Aorta (tissue), 5 donors: ENCODE measurements around the gene KCNQ1. TPM values are rescaled to one million over a fixed set of nuclear protein-coding genes. Genes with fewer than 3 reads are reported as not detected.
A peak's percentile ranks its signal among the peaks of the same experiment; 100 is the strongest.

Experiments
- ATAC-seq: fragments of 200-7000 bp; cut with Tn5 transposase; one replicate; pipeline ENCODE4 v1.9.1; 2022; ENCODE audit warnings: moderate library complexity; ENCODE audit not compliant: low FRiP score
- DNase-seq, 2 donors: peaks; one replicate each; pipeline ENCODE4 v3.0.0-alpha.2; 2020
- H3K27ac ChIP-seq, 2 donors: one replicate each; pipeline ENCODE4 v1.5.1; 2013; ENCODE audit warnings: low read length in 2 of 2, mild to moderate bottlenecking in 2 of 2, moderate library complexity in 2 of 2, control low read depth in 1 of 2, inconsistent platforms in 1 of 2, low read depth in 1 of 2
- H3K27me3 ChIP-seq, 2 donors: one replicate each; pipeline ENCODE4 v1.6.1; 2013; ENCODE audit warnings: control low read depth in 1 of 2, low read length in 1 of 2, mild to moderate bottlenecking in 1 of 2, moderate library complexity in 1 of 2; ENCODE audit not compliant: insufficient read depth in 2 of 2, control insufficient read depth in 1 of 2
- H3K36me3 ChIP-seq, 2 donors: one replicate each; pipeline ENCODE4 v1.6.1; 2013; ENCODE audit warnings: control low read depth in 1 of 2, low read length in 1 of 2, mild to moderate bottlenecking in 1 of 2; ENCODE audit not compliant: insufficient read depth in 2 of 2, control insufficient read depth in 1 of 2
- H3K4me1 ChIP-seq, 2 donors: one replicate each; pipeline ENCODE4 v1.6.1; 2013; ENCODE audit warnings: low read length in 2 of 2, control low read depth in 1 of 2, mild to moderate bottlenecking in 1 of 2, moderate library complexity in 1 of 2; ENCODE audit not compliant: insufficient read depth in 2 of 2, control insufficient read depth in 1 of 2
- H3K4me3 ChIP-seq, 2 donors: one replicate each; pipeline ENCODE4 v1.5.1; 2013; ENCODE audit warnings: low read length in 2 of 2, control low read depth in 1 of 2, mild to moderate bottlenecking in 1 of 2
- H3K9me3 ChIP-seq: one replicate; pipeline ENCODE4 v1.6.1; 2013; ENCODE audit warnings: mild to moderate bottlenecking, low read length; ENCODE audit not compliant: control insufficient read depth
- WGBS, 2 donors: extraction: QIAGEN DNeasy Blood & Tissue Kit; methylation state at CpG; one replicate each; pipeline ENCODE4 v1.1.7; 2013; 5-methylcytosine and 5-hydroxymethylcytosine counted together
- intact Hi-C, 2 donors: fragments of 100-400 bp; cut with DNase I; formaldehyde crosslinking; loops; one replicate each; pipeline versions ENCODE4 v1.14.2 to v1.15.0; 2022
- polyA plus RNA-seq, 2 donors: library from polyadenylated mRNA; stranded (reverse); fragments of 200-250 nt; gene quantifications; one replicate each; pipeline ENCODE4 v1.2.3, GENCODE V29; 2013
- total RNA-seq, 2 donors: library from RNA; stranded (reverse); fragmentation: NEBNext Ultra II Directional; extraction: Animal tissue kit (Norgen Biotek cat#: 25700); gene quantifications; one replicate each; pipeline ENCODE4 v1.2.1, GENCODE V29; 2021
- donor health status: healthy with polysubstance abuse.
- donor health status: Bipolar disorder and iron deficiency.
- donor health status: DM: no; HTN: no; CAD: no.
- donor health status: DM: no; HTN: no; CAD: no.
- donor health status: DM: yes; HTN: yes; CAD: no.

The KCNQ1 gene
- total and polyA plus RNA-seq, 4 donors: 0.67 to 11.5 (median 5.8) TPM

DNA sequence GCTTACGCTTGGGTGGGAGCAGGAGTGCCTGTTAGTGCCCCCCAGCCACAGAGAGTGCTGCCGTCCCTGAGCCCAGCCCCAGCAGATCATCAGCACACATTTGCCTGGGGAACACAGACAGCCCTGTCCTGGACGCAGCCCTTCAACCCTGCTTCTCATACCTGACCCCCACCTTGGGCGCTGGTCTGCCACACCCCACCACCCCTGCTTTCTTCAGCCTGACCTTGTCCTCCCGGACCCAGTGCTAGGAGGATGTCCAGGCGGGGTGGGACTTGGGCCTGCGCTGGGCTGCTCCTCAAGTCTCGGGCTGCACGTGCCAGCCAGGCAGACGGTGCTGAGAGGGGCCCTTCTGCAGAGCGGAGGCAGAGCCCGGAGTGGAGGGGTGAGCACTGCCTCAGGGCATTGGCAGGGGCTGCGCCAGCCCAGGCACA lies 135.8 kb downstream of the KCNQ1 start:
- Histone ChIP-seq H3K4me3 (no peak overlapping the region), H3K9me3 (no peaks in the 10 kb centered on the region), H3K36me3 (no peaks in the 10 kb centered on the region), H3K4me1 (no peaks in the 10 kb centered on the region), H3K27ac (no peak overlapping the region), H3K27me3 (no peaks in the 10 kb centered on the region)
- DNase-seq: peak; percentile 48 to 65
- no peak for ATAC-seq
- WGBS, 2 donors: 64 to 66% methylated on average over 13 of the region's 13 CpGs
- intact Hi-C loops: no loop called here

DNA sequence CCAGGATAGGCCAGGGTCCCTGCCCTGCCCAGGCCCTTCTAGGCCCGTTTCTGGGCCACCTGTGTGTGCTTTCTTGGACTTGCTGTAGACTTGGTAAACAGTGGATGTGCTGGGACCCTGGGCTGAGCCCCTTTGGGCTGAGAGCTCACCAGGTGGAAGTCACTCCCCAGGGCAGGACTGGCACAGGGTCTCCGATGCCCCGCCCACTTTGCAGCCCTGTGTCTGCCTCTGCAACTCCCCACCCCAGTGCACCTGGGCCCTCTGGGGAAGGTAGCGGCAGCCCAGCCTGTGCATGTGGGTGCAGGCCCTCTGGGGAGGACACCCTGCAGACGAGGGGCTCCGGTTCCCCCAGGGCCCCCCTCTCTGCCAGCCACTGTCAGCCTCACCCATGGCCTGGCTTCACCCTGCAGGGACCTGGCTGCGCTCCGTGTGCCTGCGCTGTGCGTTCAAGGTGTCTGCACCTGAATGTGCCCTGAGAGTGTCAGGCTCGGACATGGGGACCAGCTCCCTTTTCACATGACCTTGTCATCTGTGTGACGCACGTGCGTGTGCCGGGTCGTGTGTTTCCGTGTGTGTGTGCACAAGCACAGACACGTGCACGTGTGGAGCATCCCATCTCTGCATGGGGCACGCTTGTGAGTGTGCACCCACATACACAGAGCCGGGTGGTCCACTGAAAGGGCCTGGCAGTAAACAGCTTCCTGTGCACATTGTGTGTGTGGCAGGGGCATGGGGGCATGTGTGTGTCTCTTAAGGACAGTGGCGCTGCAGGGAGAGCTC lies 136.5 kb downstream of the KCNQ1 start:
- Histone ChIP-seq H3K4me1 (no peaks in the 10 kb centered on the region), H3K27me3 (no peaks in the 10 kb centered on the region), H3K36me3 (no peaks in the 10 kb centered on the region), H3K4me3 (no peak overlapping the region), H3K9me3 (no peaks in the 10 kb centered on the region), H3K27ac (no peak overlapping the region)
- ATAC-seq: no peak
- intact Hi-C loops: no loop called here
- peak; percentile 46 to 60 for DNase-seq
- 95% methylated on average over 22 of the region's 22 CpGs for WGBS, 2 donors

DNA sequence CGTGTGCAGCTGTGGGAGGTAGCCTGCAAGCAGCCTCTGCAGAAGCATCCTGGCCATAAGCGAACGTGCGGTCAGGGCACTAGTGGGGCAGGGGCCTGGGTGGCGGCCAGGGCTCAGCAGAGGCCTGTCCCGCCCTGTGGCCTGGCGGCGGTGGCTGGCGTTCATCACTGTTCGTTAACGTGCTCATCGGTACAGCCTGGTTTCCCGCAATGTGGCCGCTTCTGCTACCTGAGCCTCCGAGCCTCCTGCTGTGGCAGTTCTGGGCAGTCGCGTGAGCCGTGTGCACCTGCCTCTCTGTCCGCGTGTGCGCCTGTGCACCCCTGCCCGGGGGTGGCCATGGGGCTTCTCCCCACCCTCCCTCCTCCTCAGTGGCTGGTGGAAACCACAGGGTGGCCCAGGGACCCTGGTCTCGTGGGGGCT lies 137.1 kb downstream of the KCNQ1 start:
- H3K36me3 ChIP-seq: no peaks in the 10 kb centered on the region
- H3K4me3 ChIP-seq: no peak overlapping the region
- H3K27me3 ChIP-seq: no peaks in the 10 kb centered on the region
- intact Hi-C loops: no loop called here
- WGBS, 2 donors: 96 to 97% methylated on average over 23 of the region's 23 CpGs
- no peak overlapping the region for H3K27ac ChIP-seq
- no peaks in the 10 kb centered on the region for H3K4me1 ChIP-seq
- peak; percentile 30 to 61 for DNase-seq
- H3K9me3 ChIP-seq: no peaks in the 10 kb centered on the region
- no peak for ATAC-seq

DNA sequence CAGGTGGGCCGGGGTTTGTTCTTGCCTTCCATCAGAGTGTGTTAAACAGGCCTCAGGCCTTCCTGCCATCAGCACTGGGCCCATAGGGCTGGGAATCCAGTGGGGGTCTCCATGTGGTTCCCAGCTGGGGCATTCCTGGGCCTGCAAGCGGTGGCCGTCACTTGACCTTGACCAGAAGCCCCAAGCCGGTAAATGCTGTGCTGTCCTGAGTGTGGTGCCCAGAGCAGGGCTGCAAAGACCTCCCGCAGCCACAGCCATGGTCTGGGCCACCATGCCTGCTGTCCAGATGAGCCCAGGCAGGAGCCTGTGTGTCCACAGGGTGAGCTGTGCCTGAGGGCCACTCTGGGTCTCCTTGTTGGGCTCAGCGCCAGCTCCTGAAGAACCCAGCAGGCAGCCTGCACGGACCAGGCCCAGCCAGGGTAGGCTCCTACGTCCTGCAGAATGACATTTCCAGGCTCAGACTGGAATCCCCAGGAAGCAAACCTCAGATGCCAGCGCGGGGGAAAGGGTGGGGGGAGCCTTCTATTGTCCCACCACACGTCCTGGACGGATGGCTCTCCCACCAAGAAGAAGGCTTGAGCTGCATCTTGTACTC lies 137.6 kb downstream of the KCNQ1 start:
- WGBS, 2 donors: 89 to 92% methylated on average over 12 of the region's 12 CpGs
- no peak for ATAC-seq

DNA sequence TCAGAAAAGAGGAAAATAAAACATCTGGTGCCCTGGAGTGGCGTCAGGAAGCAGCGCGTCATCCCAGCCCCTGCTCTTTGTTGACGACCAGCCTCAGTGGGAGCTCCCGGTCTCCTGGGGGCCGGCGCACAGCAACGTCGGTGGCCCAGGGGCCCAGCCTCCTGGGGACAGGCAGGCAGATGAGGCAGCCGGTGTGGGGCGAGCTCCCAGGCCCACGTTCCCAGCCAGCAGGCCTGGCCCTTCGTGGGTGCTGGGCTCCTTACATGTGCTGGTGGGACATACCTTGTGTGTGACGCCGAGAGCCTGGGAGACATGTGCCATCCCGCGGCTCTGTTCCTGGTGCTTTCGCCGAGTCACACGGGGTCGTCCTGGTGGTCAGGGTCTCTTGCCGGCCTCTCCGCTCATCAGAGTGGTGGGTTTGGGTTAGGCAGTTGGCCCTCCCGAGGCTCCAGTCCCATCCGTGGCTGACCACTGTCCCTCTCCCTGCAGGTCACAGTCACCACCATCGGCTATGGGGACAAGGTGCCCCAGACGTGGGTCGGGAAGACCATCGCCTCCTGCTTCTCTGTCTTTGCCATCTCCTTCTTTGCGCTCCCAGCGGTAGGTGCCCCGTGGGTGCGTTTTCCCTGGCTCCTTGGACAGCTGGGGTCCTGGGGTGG lies 138.3 kb downstream of the KCNQ1 start:
- ATAC-seq (no peak), DNase-seq (peak; percentile 26 to 70)
- H3K4me3 ChIP-seq: no peak overlapping the region
- no peaks in the 10 kb centered on the region for H3K36me3 ChIP-seq
- no peaks in the 10 kb centered on the region for H3K4me1 ChIP-seq
- no peaks in the 10 kb centered on the region for H3K27me3 ChIP-seq
- 89 to 90% methylated on average over 33 of the region's 33 CpGs for WGBS, 2 donors
- H3K27ac ChIP-seq: no peak overlapping the region
- H3K9me3 ChIP-seq: no peaks in the 10 kb centered on the region
- intact Hi-C loops: no loop called here

More for the DNA sequence above, 137.6 kb downstream of the KCNQ1 start:
- no peaks in the 10 kb centered on the region for H3K27me3 ChIP-seq
- H3K27ac ChIP-seq: no peak overlapping the region
- H3K4me3 ChIP-seq: no peak overlapping the region
- intact Hi-C loops: no loop called here
- peak; percentile 36 to 62 for DNase-seq
- H3K36me3 ChIP-seq: no peaks in the 10 kb centered on the region
- no peaks in the 10 kb centered on the region for H3K4me1 ChIP-seq
- H3K9me3 ChIP-seq: no peaks in the 10 kb centered on the region

DNA sequence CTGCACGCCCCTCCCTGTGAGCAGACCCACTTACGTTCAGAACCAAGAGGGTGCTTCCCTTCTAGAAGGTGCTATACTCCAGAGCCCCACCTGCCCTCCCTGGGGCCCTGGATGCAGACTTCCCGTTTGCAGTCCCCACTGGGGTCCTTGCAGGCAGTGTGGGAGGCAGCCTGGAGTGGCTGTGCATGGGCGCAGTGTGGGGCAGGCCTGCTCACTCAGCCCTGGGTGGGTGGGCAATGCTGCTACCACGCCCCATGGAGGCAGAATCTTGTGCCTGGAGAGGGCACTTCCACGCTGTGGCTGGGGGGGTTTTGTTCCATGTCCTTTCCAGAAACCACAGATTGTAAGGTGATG lies 138.8 kb downstream of the KCNQ1 start:
- Histone ChIP-seq H3K9me3 (no peaks in the 10 kb centered on the region), H3K4me1 (no peaks in the 10 kb centered on the region), H3K36me3 (no peaks in the 10 kb centered on the region), H3K27me3 (no peaks in the 10 kb centered on the region), H3K4me3 (no peak overlapping the region), H3K27ac (no peak overlapping the region)
- intact Hi-C loops: no loop called here
- ATAC-seq (no peak), DNase-seq (peak in 1 of 2 donors; percentile 40)
- 93 to 94% methylated on average over 6 of the region's 6 CpGs for WGBS, 2 donors

DNA sequence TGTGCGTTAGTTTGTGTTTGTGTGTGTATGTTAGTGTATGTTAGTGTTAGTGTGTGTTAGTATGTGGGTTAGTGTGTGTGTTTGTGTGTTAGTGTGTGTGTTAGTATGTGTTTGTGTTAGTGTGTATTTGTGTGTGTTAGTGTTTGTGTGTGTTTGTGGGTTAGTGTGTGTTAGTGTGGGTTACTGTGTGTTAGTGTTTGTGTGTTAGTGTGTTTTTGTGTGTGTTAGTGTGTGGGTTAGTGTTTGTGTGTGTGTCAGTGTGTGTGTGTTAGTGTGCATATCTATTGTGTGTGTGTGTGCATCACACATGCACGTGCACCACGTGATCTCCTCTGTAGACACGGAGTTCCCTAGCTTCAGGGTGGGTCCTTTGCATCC lies 139.6 kb downstream of the KCNQ1 start:
- no peaks in the 10 kb centered on the region for H3K9me3 ChIP-seq
- no peaks in the 10 kb centered on the region for H3K4me1 ChIP-seq
- H3K27ac ChIP-seq: no peak overlapping the region
- WGBS, 2 donors: 89 to 97% methylated on average over 4 of the region's 4 CpGs
- no peaks in the 10 kb centered on the region for H3K36me3 ChIP-seq
- intact Hi-C loops: no loop called here
- ATAC-seq (no peak), DNase-seq (no peak)
- H3K27me3 ChIP-seq: no peaks in the 10 kb centered on the region
- no peak overlapping the region for H3K4me3 ChIP-seq

DNA sequence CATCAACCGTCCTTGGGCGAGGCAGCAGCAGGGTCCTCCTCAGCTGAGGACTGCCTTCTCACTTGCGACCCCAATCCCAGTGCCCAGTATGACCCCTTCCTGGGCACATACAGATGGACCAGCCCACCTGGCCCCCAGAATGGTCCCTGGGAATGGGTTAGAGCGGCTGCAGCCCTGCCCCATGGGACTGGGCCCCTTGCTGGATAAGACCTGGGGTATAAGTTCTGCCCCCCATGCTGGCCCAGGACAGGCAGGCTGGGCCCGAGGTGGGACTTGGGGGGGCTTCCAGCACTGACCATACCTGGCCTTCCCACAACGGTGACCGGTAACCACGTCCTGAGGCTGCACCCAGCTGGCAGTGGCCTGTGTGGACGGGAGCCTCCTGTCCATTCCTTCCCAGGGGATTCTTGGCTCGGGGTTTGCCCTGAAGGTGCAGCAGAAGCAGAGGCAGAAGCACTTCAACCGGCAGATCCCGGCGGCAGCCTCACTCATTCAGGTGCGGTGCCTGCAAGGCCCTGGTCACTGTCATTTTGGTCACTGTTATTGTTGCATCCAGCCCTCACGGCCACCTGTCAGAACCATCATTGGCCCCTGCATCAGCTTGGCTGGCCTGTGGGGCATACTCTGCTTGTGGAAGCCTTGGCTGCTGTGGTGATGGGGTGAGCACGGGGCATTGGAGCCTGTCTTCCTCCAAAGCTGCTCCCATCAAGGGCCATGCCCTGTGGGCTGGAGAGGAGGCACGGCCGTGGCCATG lies 140.2 kb downstream of the KCNQ1 start:
- intact Hi-C loops: no loop called here
- DNase-seq (peak; percentile 41 to 69), ATAC-seq (no peak)
- Histone ChIP-seq H3K4me1 (no peaks in the 10 kb centered on the region), H3K36me3 (no peaks in the 10 kb centered on the region), H3K9me3 (no peaks in the 10 kb centered on the region), H3K4me3 (no peak overlapping the region), H3K27ac (no peak overlapping the region), H3K27me3 (no peaks in the 10 kb centered on the region)
- 92% methylated on average over 18 of the region's 18 CpGs for WGBS, 2 donors
